Measurements from ENCODE around the gene LRIG2.
"Not testable (repeated sequence)": the region's sequence is repeated elsewhere in the genome, so short reads cannot be mapped to it uniquely, and the experiment has no call there.

- TF ChIP-seq, protein P1, sequence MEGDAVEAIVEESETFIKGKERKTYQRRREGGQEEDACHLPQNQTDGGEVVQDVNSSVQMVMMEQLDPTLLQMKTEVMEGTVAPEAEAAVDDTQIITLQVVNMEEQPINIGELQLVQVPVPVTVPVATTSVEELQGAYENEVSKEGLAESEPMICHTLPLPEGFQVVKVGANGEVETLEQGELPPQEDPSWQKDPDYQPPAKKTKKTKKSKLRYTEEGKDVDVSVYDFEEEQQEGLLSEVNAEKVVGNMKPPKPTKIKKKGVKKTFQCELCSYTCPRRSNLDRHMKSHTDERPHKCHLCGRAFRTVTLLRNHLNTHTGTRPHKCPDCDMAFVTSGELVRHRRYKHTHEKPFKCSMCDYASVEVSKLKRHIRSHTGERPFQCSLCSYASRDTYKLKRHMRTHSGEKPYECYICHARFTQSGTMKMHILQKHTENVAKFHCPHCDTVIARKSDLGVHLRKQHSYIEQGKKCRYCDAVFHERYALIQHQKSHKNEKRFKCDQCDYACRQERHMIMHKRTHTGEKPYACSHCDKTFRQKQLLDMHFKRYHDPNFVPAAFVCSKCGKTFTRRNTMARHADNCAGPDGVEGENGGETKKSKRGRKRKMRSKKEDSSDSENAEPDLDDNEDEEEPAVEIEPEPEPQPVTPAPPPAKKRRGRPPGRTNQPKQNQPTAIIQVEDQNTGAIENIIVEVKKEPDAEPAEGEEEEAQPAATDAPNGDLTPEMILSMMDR (conservative IDR thresholded peaks at IDR 0.05 in 1 of 2, IDR thresholded peaks at IDR 0.05 in 1 of 2; ENCODE audit: low read depth in 1 of 2, low read length in 2 of 2), result not testable (repeated sequence)
- not testable (repeated sequence) for TF ChIP-seq EZH2 (IDR thresholded peaks at IDR 0.05; ENCODE audit: low read length, missing control alignments)
Measured at GRCh38 chr1:113158743-113159142, 85.7 kb downstream of the LRIG2 start.
